ENCODE measurements around the gene NMUR1. TPM values are rescaled to one million over a fixed set of nuclear protein-coding genes. Genes with fewer than 3 reads are reported as not detected.

NMUR1 gene
- total RNA-seq, 1 donor from 2014 or later, result 0.13 TPM

- Mint-ChIP-seq H3K4me1 (peaks cover 2% of the 10 kb centered on the region), H3K27me3 (ENCODE audit: low read depth) (no peaks in the 10 kb centered on the region), H3K36me3 (peaks cover 7% of the 10 kb centered on the region), H3K27ac (no peak overlapping the region), H3K9me3 (peaks cover 12% of the 10 kb centered on the region), H3K4me3 (no peak overlapping the region)
- no peak for TF ChIP-seq CTCF (IDR thresholded peaks at IDR 0.05; ENCODE audit: unreplicated experiment)
- DNase-seq (ENCODE audit: low spot score in 2 of 2, unreplicated experiment in 2 of 2), result no peak
These were observed 18.5 kb upstream of the NMUR1 start for GRCh38 chr2:231548752-231549151.

GRCh38 chr2:231547315-231548110 is 17.3 kb upstream of the NMUR1 start:
- no peak overlapping the region for H3K27ac Mint-ChIP-seq
- no peak overlapping the region for H3K4me3 Mint-ChIP-seq
- H3K27me3 Mint-ChIP-seq (ENCODE audit: low read depth), result no peaks in the 10 kb centered on the region
- peaks cover 2% of the 10 kb centered on the region for H3K4me1 Mint-ChIP-seq
- H3K36me3 Mint-ChIP-seq, result peaks cover 2% of the 10 kb centered on the region
- TF ChIP-seq CTCF (IDR thresholded peaks at IDR 0.05; ENCODE audit: unreplicated experiment), result no peak
- DNase-seq (ENCODE audit: low spot score in 2 of 2, unreplicated experiment in 2 of 2), result no peak
- peaks cover 6% of the 10 kb centered on the region for H3K9me3 Mint-ChIP-seq

- Mint-ChIP-seq H3K4me3 (no peak overlapping the region), H3K9me3 (peaks cover 12% of the 10 kb centered on the region), H3K27ac (no peak overlapping the region), H3K27me3 (ENCODE audit: low read depth) (no peaks in the 10 kb centered on the region), H3K4me1 (peaks cover 2% of the 10 kb centered on the region), H3K36me3 (peaks cover under 1% of the 10 kb centered on the region)
- TF ChIP-seq CTCF (IDR thresholded peaks at IDR 0.05; ENCODE audit: unreplicated experiment), result no peak
- no peak for DNase-seq (ENCODE audit: low spot score in 2 of 2, unreplicated experiment in 2 of 2)
These were observed 15.9 kb upstream of the NMUR1 start for GRCh38 chr2:231546014-231546715.

- Mint-ChIP-seq H3K27ac (no peak overlapping the region), H3K9me3 (peaks cover 12% of the 10 kb centered on the region), H3K27me3 (ENCODE audit: low read depth) (no peaks in the 10 kb centered on the region), H3K36me3 (no peaks in the 10 kb centered on the region), H3K4me3 (no peak overlapping the region), H3K4me1 (peaks cover 2% of the 10 kb centered on the region)
- DNase-seq (ENCODE audit: low spot score in 2 of 2, unreplicated experiment in 2 of 2), result no peak
- TF ChIP-seq CTCF (IDR thresholded peaks at IDR 0.05; ENCODE audit: unreplicated experiment), result no peak
These were observed 15.1 kb upstream of the NMUR1 start for GRCh38 chr2:231545105-231545902.

GRCh38 chr2:231542136-231542535 is 11.9 kb upstream of the NMUR1 start:
- Mint-ChIP-seq H3K4me3 (no peak overlapping the region), H3K27me3 (ENCODE audit: low read depth) (peaks cover 2% of the 10 kb centered on the region), H3K9me3 (peaks cover 12% of the 10 kb centered on the region), H3K27ac (no peak overlapping the region), H3K36me3 (no peaks in the 10 kb centered on the region), H3K4me1 (peaks cover 2% of the 10 kb centered on the region)
- no peak for TF ChIP-seq CTCF (IDR thresholded peaks at IDR 0.05; ENCODE audit: unreplicated experiment)
- DNase-seq (ENCODE audit: low spot score in 2 of 2, unreplicated experiment in 2 of 2), result no peak

Measured in mesothelial cell of epicardium (in vitro differentiated cells).